ENCODE data around the gene KRTAP3-2.

Gene KRTAP3-2

DNA sequence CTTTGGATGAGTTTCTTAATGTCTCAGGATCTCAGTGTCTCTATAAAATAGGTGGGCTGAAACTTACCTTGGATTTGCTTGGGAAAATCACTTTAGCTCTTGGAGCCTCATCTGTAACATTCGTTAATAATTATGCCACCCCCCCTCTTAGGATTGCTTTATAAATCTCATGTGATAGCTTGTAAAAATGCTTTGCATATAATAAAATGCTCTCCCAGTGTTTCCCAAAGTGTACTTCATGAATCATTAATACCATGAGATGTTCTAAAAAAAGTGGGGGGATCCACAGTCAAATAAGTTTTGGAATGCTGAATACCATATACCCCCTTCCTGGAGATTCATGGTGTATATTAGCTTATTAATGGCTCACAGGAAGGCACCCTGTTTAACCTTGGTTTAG lies 38.1 kb downstream of the KRTAP3-2 start:
- DNase-seq, result no peak

DNA sequence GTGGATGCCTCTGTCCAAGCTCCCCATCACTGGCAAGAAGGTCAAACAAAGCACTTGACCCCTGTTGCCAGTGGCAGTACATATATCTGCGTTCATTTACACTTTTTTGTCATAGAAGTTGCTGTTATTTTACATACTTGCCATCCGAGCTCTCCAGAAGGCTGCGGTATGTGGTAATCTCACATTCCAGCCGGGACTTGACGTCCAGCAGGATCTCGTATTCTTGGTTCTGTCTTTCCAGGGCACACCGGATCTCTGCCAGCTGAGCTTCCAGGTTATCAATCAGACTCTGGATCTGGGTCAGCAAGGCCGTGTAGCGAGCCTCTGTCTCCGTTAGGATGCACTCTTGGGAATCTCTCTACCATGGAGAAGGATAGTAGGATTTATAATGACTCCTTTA lies 39.6 kb downstream of the KRTAP3-2 start:
- no peak for DNase-seq

DNA sequence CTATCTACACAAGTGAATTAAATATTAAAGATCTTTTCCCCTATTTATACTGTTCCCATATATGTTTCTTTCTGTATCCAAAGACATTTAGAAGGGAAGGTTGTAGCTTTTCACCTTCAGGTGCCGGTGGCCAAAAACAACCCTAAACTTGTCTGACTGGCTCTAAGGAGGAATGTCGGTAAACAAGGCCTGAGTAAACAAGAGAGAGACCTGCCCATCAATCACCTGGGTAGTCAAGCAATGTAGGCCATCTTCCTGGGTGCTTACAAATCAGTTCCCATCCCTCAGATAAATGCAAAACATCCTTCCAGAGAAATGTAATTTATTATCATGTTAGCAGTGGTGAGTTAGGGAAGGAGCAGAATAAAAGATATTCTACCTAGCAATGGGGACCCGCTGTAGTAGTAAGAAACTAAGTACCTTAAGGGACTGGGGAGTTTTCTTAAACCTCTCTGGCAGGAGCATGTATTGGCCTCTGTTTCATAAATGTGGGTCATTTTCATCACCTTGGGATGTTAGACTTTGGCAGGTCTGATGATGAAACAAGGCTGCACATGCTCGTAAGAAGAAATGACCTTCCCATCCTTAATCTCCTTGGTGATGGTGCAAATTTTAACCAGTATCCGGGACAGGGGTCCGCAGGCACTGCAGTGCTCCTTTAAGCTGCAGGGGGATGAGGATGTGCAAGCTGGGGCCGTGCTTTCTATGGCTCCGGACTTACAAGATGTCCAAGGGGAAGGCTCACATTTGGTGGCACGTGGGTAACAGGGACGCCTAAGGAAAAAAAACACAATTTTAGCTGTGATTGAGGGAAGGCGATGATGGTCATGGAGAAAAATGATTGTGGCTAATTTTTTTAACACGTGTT lies 41.4 kb downstream of the KRTAP3-2 start:
- no peak for DNase-seq

DNA sequence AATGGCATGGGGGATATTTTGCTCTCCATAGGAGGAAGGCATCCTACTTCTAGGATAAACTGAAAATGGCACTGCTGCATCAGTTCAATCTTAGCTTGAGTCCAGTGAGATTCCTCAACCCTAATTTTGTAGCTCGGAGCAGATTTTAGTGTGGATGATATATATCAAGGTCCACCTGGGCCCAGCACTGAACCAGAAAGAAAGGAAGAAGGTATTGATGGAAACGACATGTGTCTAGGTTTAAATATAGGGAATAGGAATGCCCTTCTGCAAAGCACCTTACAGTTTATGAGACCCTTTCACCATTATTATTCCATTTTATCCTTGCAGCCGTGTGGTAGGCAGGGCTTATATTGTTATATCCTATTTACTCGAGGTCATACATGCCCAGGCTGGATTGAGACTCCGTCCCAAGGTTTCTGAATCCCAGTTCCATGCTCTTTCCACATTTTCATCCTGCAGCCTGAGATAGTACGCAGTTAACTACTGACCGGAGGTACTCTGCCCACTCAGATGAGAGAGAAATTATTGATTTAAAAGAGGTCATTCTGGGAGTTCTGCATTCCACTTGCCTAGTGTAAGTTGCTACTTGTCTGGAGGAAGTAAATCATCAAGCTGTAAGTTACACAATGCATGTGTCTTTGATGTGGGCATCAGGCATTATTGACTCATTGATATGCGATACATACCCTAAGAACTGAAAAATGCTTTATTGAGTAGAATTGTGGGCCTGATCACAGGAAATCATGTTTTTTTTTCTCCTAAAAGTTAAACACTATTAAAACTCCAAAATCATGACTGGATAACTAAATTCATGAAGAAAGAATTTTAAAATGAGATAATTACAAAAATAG lies 43.1 kb downstream of the KRTAP3-2 start:
- DNase-seq, result no peak

DNA sequence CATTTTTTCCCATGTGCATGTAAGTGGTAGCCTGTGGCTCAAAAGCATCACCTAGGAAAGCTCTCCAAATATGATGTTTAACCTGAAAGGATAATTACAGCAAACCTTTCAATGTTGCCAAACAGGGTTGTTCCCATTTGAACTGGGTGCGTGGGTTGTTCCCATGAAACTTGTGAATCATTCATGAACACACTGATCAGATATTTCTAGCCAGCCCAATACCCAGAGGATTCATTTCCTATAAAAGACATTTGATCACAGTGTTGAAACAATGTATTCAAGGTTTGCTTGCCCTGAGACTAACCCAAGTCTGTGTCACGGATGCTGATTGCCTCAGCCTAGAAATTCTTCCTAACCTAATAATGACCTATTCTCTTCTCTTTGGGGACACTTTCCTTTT lies 45.8 kb downstream of the KRTAP3-2 start:
- DNase-seq, result no peak

DNA sequence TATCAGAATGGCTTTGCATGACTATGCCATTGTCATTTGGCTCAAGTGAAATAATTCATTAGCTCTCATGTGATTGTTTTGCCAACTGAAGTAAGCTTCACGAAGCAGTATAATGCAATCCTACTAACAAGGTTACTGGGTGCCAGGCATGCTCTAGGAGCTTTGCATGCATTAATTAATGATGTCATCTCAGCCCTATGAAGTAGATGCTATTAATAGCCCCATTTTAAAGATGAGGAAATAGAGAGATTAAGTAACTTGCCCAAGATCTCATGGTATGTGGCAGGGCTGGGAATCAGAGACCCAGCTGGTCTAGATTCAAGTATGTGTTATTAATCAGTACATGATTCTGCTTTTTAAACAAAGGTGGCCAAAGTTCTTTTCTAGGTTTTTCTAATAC lies 47.0 kb downstream of the KRTAP3-2 start:
- DNase-seq, result no peak

DNA sequence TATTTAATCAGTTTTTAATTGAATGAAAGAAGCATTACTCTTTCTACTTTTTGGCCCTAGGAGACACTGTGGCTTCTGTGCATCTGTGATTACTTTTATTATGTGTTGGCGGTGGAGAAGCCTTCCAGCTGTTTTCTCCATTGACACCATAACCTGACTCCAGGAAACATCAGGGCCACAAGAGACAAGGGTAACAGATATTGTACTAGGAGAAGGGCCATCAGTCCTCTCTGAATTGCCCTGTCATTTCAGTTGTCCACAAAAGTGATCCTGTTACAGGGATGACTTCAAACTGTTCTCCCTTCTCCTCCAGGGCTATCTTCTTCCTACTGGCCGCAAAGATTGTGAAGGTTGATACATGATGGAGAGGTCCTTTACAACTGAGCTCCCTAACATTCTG lies 47.6 kb downstream of the KRTAP3-2 start:
- DNase-seq, result no peak

DNA sequence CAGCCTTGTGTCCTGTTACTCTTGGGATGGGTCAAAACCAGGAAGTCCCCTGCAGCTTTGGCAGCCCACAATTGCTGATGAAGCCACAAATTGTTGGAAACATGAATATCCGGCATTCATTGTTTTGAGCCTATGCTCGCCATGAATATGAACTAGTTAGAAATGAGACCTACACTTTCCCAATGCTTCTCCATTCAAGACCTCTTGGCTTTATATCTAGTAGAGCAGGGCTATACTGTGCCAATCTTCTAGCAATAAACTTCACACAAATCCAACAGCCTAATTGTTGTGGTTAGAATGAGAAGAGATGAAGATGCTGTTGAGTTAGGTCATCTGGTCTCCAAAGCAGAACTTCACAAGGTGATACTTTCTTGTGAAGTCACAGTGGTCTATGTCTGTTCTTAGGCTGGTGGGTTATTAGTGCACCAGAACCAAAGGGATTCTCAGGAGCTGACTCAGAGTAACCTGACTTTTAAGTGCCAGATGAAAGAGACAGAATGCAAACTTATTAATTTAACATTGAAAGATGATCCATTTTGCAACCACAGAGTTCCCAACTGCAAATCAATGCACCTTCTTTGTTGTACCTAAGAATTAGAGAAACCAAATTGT lies 48.6 kb downstream of the KRTAP3-2 start:
- DNase-seq, result no peak

DNA sequence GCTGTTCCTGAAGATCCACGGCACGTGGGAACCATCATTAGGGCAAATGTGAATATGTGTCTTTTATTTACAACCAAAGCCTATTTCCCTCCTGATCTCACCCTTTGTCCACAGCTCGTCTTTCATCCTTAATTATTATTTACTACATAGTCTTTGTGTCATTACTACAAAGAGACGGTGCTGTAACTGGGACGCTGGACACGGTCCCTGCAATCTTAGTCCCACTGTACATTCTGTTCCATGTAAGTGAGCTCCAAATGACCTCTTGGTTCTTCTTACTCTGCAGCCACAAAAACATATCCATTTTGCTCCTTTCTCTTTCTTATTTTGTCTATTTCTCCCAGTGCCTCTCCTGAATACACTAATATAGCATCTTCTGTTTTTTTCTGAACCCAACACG lies 49.5 kb downstream of the KRTAP3-2 start:
- peak in 1 of 2 experiments; percentile 43 for DNase-seq

DNA sequence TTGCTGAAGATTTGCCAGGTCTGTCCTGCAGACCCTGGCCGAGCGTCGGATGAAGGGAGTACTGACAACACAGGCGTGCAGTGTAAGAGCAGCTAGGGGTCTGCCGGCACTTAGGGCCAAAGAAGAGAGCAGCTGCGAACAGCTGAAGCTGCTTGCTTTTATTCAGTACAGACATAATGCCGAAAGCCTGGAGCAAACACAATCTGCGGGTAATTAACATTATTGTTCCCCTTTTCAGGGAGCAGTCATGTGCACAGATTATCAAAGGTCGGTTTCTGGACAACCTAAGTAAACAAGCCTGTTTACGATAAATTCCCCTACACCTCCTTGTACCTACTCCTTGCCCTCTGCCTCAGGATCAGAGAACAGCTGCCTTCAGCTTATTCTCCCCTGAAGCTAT lies 50.3 kb downstream of the KRTAP3-2 start:
- peak in 1 of 2 experiments; percentile 63 for DNase-seq
